ENCODE data around the gene CMAS. TPM values are rescaled to one million over a fixed set of nuclear protein-coding genes. Genes with fewer than 3 reads are reported as not detected.

CMAS gene
- total RNA-seq, 1 experiment from 2014 or later: 36.1 TPM

DNA sequence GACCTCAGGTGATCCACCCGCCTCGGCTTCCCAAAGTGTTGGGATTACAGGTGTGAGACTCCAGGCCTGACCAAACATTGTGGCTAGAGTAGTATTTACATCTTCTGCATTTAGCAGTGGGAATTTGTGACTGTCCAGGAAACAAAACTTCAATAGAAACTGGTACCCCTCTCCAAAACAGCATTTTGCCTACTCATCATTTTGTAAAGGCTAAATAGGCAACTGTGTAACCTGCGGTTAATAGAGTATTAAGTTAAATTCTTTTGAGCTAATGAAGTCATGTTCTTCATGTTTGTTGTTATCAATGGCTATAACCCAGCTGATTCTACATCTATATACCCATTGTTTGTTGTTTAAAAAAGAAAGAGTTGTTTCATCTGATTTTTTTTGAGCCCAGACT lies 8.1 kb downstream of the CMAS start:
- H3K4me3 ChIP-seq (replicated peaks in 1 of 2; ENCODE audit: low read depth in 1 of 2, low read length in 2 of 2): no peak overlapping the region
- ChIA-PET POLR2A (no interaction called here), RAD21 (ENCODE audit: low non-redundant PET in 1 of 2, low total read pairs in 2 of 2, uncharacterized antibody in 2 of 2, unreplicated experiment in 2 of 2) (no interaction called here), CTCF (no interaction called here)
- H3K27ac ChIP-seq (ENCODE audit: low read depth, low read length): no peak overlapping the region
- no peaks in the 10 kb centered on the region for H3K9me3 ChIP-seq (ENCODE audit: control insufficient read depth in 1 of 2, insufficient read depth in 1 of 2, low read depth in 1 of 2, low read length in 2 of 2)
- H3K79me2 ChIP-seq (ENCODE audit: insufficient read depth, low read length): peaks cover 20% of the 10 kb centered on the region
- intact Hi-C loops (cut with micrococcal nuclease): no loop called here
- H3K4me2 ChIP-seq (ENCODE audit: low read length): no peak overlapping the region
- H4K20me1 ChIP-seq (ENCODE audit: insufficient read depth): no peaks in the 10 kb centered on the region
- no peaks in the 10 kb centered on the region for H3K9me2 ChIP-seq (ENCODE audit: insufficient read depth)
- H3K36me3 ChIP-seq (ENCODE audit: control insufficient read depth in 1 of 2, insufficient read depth in 2 of 2, low read length in 2 of 2): peaks cover 0 to 7% of the 10 kb centered on the region in 2 experiments; a peak in 3 of 4 replicates
- no TSS peak for BruUV-seq (replicated peaks)
- no peak overlapping the region for H3K9ac ChIP-seq (ENCODE audit: low read length)
- H3K27me3 ChIP-seq (ENCODE audit: insufficient read depth, low read length): no peaks in the 10 kb centered on the region
- H3K4me1 ChIP-seq (ENCODE audit: control insufficient read depth in 1 of 2, insufficient read depth in 2 of 2, low read length in 2 of 2): no peaks in the 10 kb centered on the region
- no peak overlapping the region for H2AFZ ChIP-seq (ENCODE audit: low read depth, low read length, poor library complexity, severe bottlenecking)
- DNase-seq (ENCODE audit: low read depth, low spot score) (no peak), ATAC-seq (no peak)
- TF ChIP-seq YY1 (IDR thresholded peaks at IDR 0.05; ENCODE audit: extremely low read depth, insufficient replicate concordance, low read depth, low read length) (no peak), JUND (IDR thresholded peaks at IDR 0.05) (no peak), SIN3A (IDR thresholded peaks at IDR 0.05; ENCODE audit: low read depth) (no peak), CBX3 (IDR thresholded peaks at IDR 0.05; ENCODE audit: low read depth) (no peak), ZFX (IDR thresholded peaks at IDR 0.05) (no peak)
- TF ChIP-seq, protein P1, sequence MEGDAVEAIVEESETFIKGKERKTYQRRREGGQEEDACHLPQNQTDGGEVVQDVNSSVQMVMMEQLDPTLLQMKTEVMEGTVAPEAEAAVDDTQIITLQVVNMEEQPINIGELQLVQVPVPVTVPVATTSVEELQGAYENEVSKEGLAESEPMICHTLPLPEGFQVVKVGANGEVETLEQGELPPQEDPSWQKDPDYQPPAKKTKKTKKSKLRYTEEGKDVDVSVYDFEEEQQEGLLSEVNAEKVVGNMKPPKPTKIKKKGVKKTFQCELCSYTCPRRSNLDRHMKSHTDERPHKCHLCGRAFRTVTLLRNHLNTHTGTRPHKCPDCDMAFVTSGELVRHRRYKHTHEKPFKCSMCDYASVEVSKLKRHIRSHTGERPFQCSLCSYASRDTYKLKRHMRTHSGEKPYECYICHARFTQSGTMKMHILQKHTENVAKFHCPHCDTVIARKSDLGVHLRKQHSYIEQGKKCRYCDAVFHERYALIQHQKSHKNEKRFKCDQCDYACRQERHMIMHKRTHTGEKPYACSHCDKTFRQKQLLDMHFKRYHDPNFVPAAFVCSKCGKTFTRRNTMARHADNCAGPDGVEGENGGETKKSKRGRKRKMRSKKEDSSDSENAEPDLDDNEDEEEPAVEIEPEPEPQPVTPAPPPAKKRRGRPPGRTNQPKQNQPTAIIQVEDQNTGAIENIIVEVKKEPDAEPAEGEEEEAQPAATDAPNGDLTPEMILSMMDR (IDR thresholded peaks at IDR 0.05 in 2 of 3, conservative IDR thresholded peaks at IDR 0.05 in 1 of 3; ENCODE audit: borderline replicate concordance in 1 of 3, insufficient read depth in 1 of 3, low read depth in 2 of 3, low read length in 2 of 3): no peak
- TF ChIP-seq, protein P2, sequence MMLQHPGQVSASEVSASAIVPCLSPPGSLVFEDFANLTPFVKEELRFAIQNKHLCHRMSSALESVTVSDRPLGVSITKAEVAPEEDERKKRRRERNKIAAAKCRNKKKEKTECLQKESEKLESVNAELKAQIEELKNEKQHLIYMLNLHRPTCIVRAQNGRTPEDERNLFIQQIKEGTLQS (IDR thresholded peaks at IDR 0.05): no peak

- BruUV-seq (replicated peaks): no TSS peak
- Histone ChIP-seq H3K79me2 (ENCODE audit: insufficient read depth, low read length) (peaks cover 11% of the 10 kb centered on the region), H3K27ac (ENCODE audit: low read depth, low read length) (no peak overlapping the region), H3K36me3 (ENCODE audit: control insufficient read depth in 1 of 2, insufficient read depth in 2 of 2, low read length in 2 of 2) (peaks cover 0 to 11% of the 10 kb centered on the region in 2 experiments; a peak in 3 of 4 replicates), H3K4me3 (replicated peaks in 1 of 2; ENCODE audit: low read depth in 1 of 2, low read length in 2 of 2) (no peak overlapping the region), H3K9me2 (ENCODE audit: insufficient read depth) (no peaks in the 10 kb centered on the region), H3K9ac (ENCODE audit: low read length) (no peak overlapping the region), H4K20me1 (ENCODE audit: insufficient read depth) (no peaks in the 10 kb centered on the region), H3K27me3 (ENCODE audit: insufficient read depth, low read length) (no peaks in the 10 kb centered on the region), H2AFZ (ENCODE audit: low read depth, low read length, poor library complexity, severe bottlenecking) (no peak overlapping the region), H3K4me1 (ENCODE audit: control insufficient read depth in 1 of 2, insufficient read depth in 2 of 2, low read length in 2 of 2) (no peaks in the 10 kb centered on the region), H3K9me3 (ENCODE audit: control insufficient read depth in 1 of 2, insufficient read depth in 1 of 2, low read depth in 1 of 2, low read length in 2 of 2) (no peaks in the 10 kb centered on the region), H3K4me2 (ENCODE audit: low read length) (no peak overlapping the region)
- intact Hi-C loops (cut with micrococcal nuclease): no loop called here
- DNase-seq (ENCODE audit: low read depth, low spot score): no peak
- no peak for TF ChIP-seq ZNF274 (IDR thresholded peaks at IDR 0.05; ENCODE audit: low read depth, low read length)
- TF ChIP-seq FOSL1 (IDR thresholded peaks at IDR 0.05; ENCODE audit: low read depth): no peak
- TF ChIP-seq EZH2 (IDR thresholded peaks at IDR 0.05): no peak
- ChIA-PET CTCF (no interaction called here), RAD21 (ENCODE audit: low non-redundant PET in 1 of 2, low total read pairs in 2 of 2, uncharacterized antibody in 2 of 2, unreplicated experiment in 2 of 2) (no interaction called here), POLR2A (interaction anchor here (1.1 kb wide), 1 partner anchor 10 kb away, joined by 3 read pairs; the partner anchor contains the start of gene CMAS)
- no peak for ATAC-seq
Observed at GRCh38 chr12:22056607-22057006, 10.6 kb downstream of the CMAS start.

Data from HCT116 (cell line).